ENCODE measurements around the gene DNAH2. TPM values are rescaled to one million over a fixed set of nuclear protein-coding genes. Genes with fewer than 3 reads are reported as not detected.
A peak's percentile ranks its signal among the peaks of the same experiment; 100 is the strongest.

Gene DNAH2
- total and polyA plus RNA-seq, 2 of the 13 experiments (the other 11 are each of a cell fraction or from before 2014, with no cell fraction given) = not detected

DNA sequence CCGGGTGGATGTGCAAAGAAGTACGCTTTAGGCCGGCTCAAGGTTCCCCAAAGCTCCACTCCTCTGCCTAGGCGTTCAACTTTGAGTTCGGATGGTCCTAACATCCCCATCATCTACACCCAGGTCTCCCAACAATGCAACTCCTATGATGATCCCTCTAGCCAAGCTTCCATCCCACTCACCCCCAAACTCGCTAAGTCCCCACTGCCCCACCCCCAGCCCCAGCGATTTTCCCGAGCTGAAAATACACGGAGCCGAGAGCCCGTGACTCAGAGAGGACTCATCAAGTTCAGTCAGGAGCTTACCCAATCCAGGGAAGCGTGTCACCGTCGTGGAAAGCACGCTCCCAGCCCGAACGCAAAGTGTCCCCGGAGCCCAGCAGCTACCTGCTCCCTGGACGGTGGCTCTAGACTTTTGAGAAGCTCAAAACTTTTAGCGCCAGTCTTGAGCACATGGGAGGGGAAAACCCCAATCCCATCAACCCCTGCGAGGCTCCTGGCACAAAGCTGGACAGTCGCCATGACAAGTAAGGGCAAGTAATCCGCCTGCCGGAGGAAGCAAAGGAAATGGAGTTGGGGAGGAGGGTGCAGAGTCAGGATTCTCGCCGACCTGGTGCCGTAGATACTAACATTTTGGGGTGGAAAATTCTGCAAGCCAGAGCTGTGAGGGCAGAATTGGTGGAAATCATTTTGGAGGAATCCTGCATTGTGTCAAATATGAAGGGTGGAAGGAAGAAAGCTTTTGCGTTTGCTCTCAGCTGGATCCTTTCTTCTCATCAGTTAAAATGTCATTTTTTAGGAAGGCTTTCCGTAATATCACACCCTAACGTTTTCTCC lies 30.3 kb upstream of the DNAH2 start, which contains the start of gene TP53 (continued):
- peak; percentile 75; the same call in 1 of the 2 replicates for TF ChIP-seq SMYD3 (CRISPR knock-in tag; IDR thresholded peaks at IDR 0.05)
- no peak for TF ChIP-seq RAD51 (IDR thresholded peaks at IDR 0.05; ENCODE audit: borderline replicate concordance)
- TF ChIP-seq DMTF1 (CRISPR knock-in tag; IDR thresholded peaks at IDR 0.05) = no peak
- TF ChIP-seq SNRNP70 (IDR thresholded peaks at IDR 0.05; ENCODE audit: low read depth, low read length) = no peak
- no peak; the same call in 1 of the 2 replicates for TF ChIP-seq MTERF4 (CRISPR knock-in tag; IDR thresholded peaks at IDR 0.05)
- TF ChIP-seq E2F1 (CRISPR knock-in tag; IDR thresholded peaks at IDR 0.05) = no peak
- TF ChIP-seq KLF15 (CRISPR knock-in tag; IDR thresholded peaks at IDR 0.05; ENCODE audit: borderline replicate concordance) = no peak
- TF ChIP-seq SOX13 (IDR thresholded peaks at IDR 0.05) = no peak
- peak in 1 of 2 experiments; percentile 29; a peak in 1 of 4 replicates for TF ChIP-seq SOX13 (CRISPR knock-in tag; conservative IDR thresholded peaks at IDR 0.05 in 1 of 2, IDR thresholded peaks at IDR 0.05 in 1 of 2)
- TF ChIP-seq ZNF414 (CRISPR knock-in tag; IDR thresholded peaks at IDR 0.05) = no peak; the same call in 1 of the 2 replicates
- peak; percentile 75 for TF ChIP-seq TAF1 (CRISPR knock-in tag; IDR thresholded peaks at IDR 0.05)
- no peak for TF ChIP-seq MAFG (CRISPR knock-in tag; IDR thresholded peaks at IDR 0.05)
- no peak for TF ChIP-seq ZNF674 (CRISPR knock-in tag; IDR thresholded peaks at IDR 0.05; ENCODE audit: low read depth)
- TF ChIP-seq, protein P1, sequence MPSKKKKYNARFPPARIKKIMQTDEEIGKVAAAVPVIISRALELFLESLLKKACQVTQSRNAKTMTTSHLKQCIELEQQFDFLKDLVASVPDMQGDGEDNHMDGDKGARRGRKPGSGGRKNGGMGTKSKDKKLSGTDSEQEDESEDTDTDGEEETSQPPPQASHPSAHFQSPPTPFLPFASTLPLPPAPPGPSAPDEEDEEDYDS (CRISPR knock-in tag; IDR thresholded peaks at IDR 0.05) = peak; percentile 84
- no peak for TF ChIP-seq SRSF4 (IDR thresholded peaks at IDR 0.05; ENCODE audit: low read depth, low read length, poor library complexity, severe bottlenecking)
- TF ChIP-seq, protein P2, sequence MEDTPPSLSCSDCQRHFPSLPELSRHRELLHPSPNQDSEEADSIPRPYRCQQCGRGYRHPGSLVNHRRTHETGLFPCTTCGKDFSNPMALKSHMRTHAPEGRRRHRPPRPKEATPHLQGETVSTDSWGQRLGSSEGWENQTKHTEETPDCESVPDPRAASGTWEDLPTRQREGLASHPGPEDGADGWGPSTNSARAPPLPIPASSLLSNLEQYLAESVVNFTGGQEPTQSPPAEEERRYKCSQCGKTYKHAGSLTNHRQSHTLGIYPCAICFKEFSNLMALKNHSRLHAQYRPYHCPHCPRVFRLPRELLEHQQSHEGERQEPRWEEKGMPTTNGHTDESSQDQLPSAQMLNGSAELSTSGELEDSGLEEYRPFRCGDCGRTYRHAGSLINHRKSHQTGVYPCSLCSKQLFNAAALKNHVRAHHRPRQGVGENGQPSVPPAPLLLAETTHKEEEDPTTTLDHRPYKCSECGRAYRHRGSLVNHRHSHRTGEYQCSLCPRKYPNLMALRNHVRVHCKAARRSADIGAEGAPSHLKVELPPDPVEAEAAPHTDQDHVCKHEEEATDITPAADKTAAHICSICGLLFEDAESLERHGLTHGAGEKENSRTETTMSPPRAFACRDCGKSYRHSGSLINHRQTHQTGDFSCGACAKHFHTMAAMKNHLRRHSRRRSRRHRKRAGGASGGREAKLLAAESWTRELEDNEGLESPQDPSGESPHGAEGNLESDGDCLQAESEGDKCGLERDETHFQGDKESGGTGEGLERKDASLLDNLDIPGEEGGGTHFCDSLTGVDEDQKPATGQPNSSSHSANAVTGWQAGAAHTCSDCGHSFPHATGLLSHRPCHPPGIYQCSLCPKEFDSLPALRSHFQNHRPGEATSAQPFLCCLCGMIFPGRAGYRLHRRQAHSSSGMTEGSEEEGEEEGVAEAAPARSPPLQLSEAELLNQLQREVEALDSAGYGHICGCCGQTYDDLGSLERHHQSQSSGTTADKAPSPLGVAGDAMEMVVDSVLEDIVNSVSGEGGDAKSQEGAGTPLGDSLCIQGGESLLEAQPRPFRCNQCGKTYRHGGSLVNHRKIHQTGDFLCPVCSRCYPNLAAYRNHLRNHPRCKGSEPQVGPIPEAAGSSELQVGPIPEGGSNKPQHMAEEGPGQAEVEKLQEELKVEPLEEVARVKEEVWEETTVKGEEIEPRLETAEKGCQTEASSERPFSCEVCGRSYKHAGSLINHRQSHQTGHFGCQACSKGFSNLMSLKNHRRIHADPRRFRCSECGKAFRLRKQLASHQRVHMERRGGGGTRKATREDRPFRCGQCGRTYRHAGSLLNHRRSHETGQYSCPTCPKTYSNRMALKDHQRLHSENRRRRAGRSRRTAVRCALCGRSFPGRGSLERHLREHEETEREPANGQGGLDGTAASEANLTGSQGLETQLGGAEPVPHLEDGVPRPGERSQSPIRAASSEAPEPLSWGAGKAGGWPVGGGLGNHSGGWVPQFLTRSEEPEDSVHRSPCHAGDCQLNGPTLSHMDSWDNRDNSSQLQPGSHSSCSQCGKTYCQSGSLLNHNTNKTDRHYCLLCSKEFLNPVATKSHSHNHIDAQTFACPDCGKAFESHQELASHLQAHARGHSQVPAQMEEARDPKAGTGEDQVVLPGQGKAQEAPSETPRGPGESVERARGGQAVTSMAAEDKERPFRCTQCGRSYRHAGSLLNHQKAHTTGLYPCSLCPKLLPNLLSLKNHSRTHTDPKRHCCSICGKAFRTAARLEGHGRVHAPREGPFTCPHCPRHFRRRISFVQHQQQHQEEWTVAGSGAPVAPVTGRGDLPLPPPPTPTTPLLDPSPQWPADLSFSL (CRISPR knock-in tag; IDR thresholded peaks at IDR 0.05) = no peak
